ENCODE measurements around the gene SH3BP1.

Gene SH3BP1

GRCh38 chr22:37618072-37618656, 21.3 kb upstream of the SH3BP1 start:
- no peaks in the 10 kb centered on the region for H3K27me3 ChIP-seq (ENCODE audit: insufficient read depth, low read length)
- no peaks in the 10 kb centered on the region for H3K9me3 ChIP-seq (ENCODE audit: insufficient read depth, low read depth, low read length)
- H3K4me1 ChIP-seq (ENCODE audit: insufficient read depth, low read length), result no peaks in the 10 kb centered on the region
- H3K4me3 ChIP-seq (ENCODE audit: low read length), result no peak overlapping the region
- no peak overlapping the region for H3K9ac ChIP-seq (ENCODE audit: low read depth, low read length)
- peaks cover 52% of the 10 kb centered on the region for H3K36me3 ChIP-seq (ENCODE audit: insufficient read depth, low read depth, low read length)
- no peak overlapping the region for H3K27ac ChIP-seq (ENCODE audit: low read length)

- no peak overlapping the region for H3K9ac ChIP-seq (ENCODE audit: low read depth, low read length)
These were observed 20.8 kb upstream of the SH3BP1 start for GRCh38 chr22:37618674-37619073.

GRCh38 chr22:37619991-37620390, 19.5 kb upstream of the SH3BP1 start:
- H3K9ac ChIP-seq (ENCODE audit: low read depth, low read length), result no peak overlapping the region
- H3K36me3 ChIP-seq (ENCODE audit: insufficient read depth, low read depth, low read length), result peaks cover 42% of the 10 kb centered on the region
- no peaks in the 10 kb centered on the region for H3K9me3 ChIP-seq (ENCODE audit: insufficient read depth, low read depth, low read length)
- H3K27ac ChIP-seq (ENCODE audit: low read length), result no peak overlapping the region
- no peak overlapping the region for H3K4me3 ChIP-seq (ENCODE audit: low read length)
- peaks cover 2% of the 10 kb centered on the region; the same call in 1 of the 2 replicates for H3K4me1 ChIP-seq (ENCODE audit: insufficient read depth, low read length)
- no peaks in the 10 kb centered on the region for H3K27me3 ChIP-seq (ENCODE audit: insufficient read depth, low read length)

More at GRCh38 chr22:37618674-37619073, 20.8 kb upstream of the SH3BP1 start:
- Histone ChIP-seq H3K4me1 (ENCODE audit: insufficient read depth, low read length) (peaks cover under 1% of the 10 kb centered on the region; the same call in 1 of the 2 replicates), H3K36me3 (ENCODE audit: insufficient read depth, low read depth, low read length) (peaks cover 50% of the 10 kb centered on the region), H3K4me3 (ENCODE audit: low read length) (no peak overlapping the region), H3K27me3 (ENCODE audit: insufficient read depth, low read length) (no peaks in the 10 kb centered on the region), H3K9me3 (ENCODE audit: insufficient read depth, low read depth, low read length) (no peaks in the 10 kb centered on the region), H3K27ac (ENCODE audit: low read length) (no peak overlapping the region)

DNA sequence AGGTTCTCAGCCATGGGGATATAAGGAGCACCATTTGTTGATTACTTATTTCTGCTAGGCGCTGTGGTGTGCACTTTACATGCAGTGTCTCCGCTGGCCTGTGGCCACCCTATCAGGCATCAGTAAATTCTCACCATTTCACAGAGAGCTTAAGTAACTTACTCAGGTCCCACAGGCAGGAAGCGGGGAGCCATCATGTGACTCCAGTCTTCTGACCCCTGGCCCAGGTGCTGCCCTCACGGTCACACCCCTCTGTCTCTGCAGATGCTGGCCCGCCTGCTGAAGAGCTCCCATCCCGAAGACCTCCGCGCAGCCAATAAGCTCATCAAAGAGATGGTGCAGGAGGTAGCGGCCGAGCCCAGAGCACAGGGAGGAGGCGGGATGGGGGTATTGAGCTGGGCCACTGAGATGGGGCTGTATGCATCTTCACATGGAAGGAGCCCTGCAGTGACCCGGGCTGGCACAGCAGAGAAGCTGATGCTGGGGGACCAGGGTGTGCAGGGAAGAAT, 18.1 kb upstream of the SH3BP1 start:
- peaks cover 47% of the 10 kb centered on the region for H3K36me3 ChIP-seq (ENCODE audit: insufficient read depth, low read depth, low read length)

GRCh38 chr22:37623075-37624016, 16.1 kb upstream of the SH3BP1 start:
- Histone ChIP-seq H3K4me1 (ENCODE audit: insufficient read depth, low read length) (peaks cover 2% of the 10 kb centered on the region; the same call in 1 of the 2 replicates), H3K9ac (ENCODE audit: low read depth, low read length) (peak overlapping the region; percentile 37; the same call in 1 of the 2 replicates), H3K4me3 (ENCODE audit: low read length) (no peak overlapping the region), H3K27ac (ENCODE audit: low read length) (no peak overlapping the region), H3K9me3 (ENCODE audit: insufficient read depth, low read depth, low read length) (no peaks in the 10 kb centered on the region), H3K36me3 (ENCODE audit: insufficient read depth, low read depth, low read length) (peaks cover 32% of the 10 kb centered on the region), H3K27me3 (ENCODE audit: insufficient read depth, low read length) (no peaks in the 10 kb centered on the region)

More for the DNA sequence above, 18.1 kb upstream of the SH3BP1 start:
- Histone ChIP-seq H3K4me1 (ENCODE audit: insufficient read depth, low read length) (peaks cover 2% of the 10 kb centered on the region; the same call in 1 of the 2 replicates), H3K27me3 (ENCODE audit: insufficient read depth, low read length) (no peaks in the 10 kb centered on the region), H3K9me3 (ENCODE audit: insufficient read depth, low read depth, low read length) (no peaks in the 10 kb centered on the region), H3K9ac (ENCODE audit: low read depth, low read length) (no peak overlapping the region), H3K4me3 (ENCODE audit: low read length) (no peak overlapping the region), H3K27ac (ENCODE audit: low read length) (no peak overlapping the region)

DNA sequence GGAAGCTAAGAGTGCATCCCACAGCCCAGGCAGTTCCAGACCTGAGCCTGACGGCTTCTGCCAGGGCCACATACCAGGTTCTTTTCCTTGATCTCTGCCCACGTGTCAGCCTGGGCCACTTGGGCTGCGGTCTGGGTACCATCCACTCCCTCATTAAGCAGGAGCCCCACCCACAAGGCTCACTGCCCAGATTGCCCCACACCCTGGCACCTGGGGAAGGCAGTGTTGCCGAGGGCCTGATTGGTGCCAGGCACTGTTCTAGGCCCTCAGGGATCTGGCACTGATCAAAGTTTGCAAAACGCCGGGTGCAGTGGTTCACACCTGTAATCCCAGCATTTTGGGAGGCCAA, 15.5 kb upstream of the SH3BP1 start:
- Histone ChIP-seq H3K36me3 (ENCODE audit: insufficient read depth, low read depth, low read length) (peaks cover 26% of the 10 kb centered on the region), H3K4me1 (ENCODE audit: insufficient read depth, low read length) (peaks cover 2% of the 10 kb centered on the region; the same call in 1 of the 2 replicates), H3K9me3 (ENCODE audit: insufficient read depth, low read depth, low read length) (no peaks in the 10 kb centered on the region), H3K27ac (ENCODE audit: low read length) (no peak overlapping the region), H3K9ac (ENCODE audit: low read depth, low read length) (peak overlapping the region; percentile 37; the same call in 1 of the 2 replicates), H3K4me3 (ENCODE audit: low read length) (no peak overlapping the region), H3K27me3 (ENCODE audit: insufficient read depth, low read length) (no peaks in the 10 kb centered on the region)

GRCh38 chr22:37624876-37625275, 14.6 kb upstream of the SH3BP1 start:
- Histone ChIP-seq H3K9me3 (ENCODE audit: insufficient read depth, low read depth, low read length) (no peaks in the 10 kb centered on the region), H3K4me3 (ENCODE audit: low read length) (no peak overlapping the region), H3K36me3 (ENCODE audit: insufficient read depth, low read depth, low read length) (peaks cover 26% of the 10 kb centered on the region), H3K9ac (ENCODE audit: low read depth, low read length) (no peak overlapping the region), H3K4me1 (ENCODE audit: insufficient read depth, low read length) (peaks cover 2% of the 10 kb centered on the region; the same call in 1 of the 2 replicates), H3K27ac (ENCODE audit: low read length) (no peak overlapping the region), H3K27me3 (ENCODE audit: insufficient read depth, low read length) (no peaks in the 10 kb centered on the region)

- H3K27ac ChIP-seq (ENCODE audit: low read length), result no peak overlapping the region
- H3K4me3 ChIP-seq (ENCODE audit: low read length), result no peak overlapping the region
- H3K27me3 ChIP-seq (ENCODE audit: insufficient read depth, low read length), result no peaks in the 10 kb centered on the region
- peaks cover 24% of the 10 kb centered on the region for H3K36me3 ChIP-seq (ENCODE audit: insufficient read depth, low read depth, low read length)
- H3K4me1 ChIP-seq (ENCODE audit: insufficient read depth, low read length), result peaks cover 2% of the 10 kb centered on the region; the same call in 1 of the 2 replicates
- H3K9me3 ChIP-seq (ENCODE audit: insufficient read depth, low read depth, low read length), result no peaks in the 10 kb centered on the region
- H3K9ac ChIP-seq (ENCODE audit: low read depth, low read length), result no peak overlapping the region
These were observed 13.7 kb upstream of the SH3BP1 start for GRCh38 chr22:37625737-37626136.

DNA sequence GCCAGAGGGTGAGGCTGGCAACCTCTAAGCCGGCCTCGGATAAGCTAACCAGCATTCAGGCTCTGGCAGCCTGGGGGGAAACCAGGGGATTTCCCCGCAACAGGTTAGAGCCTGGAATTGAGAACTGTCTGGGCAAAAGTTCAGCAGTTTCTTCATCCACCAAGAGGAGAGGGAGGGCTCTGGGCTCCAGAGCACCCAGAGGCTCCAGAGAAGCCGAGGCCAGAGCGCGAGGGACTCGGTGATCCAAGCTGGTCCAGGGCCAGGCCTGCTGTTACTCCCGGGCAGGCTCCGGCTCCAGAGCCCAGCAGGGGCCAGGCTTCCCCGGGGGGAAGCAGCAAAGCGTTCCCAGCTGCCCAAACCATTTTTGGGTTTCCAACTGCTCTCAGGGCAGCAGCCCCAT, 13.3 kb upstream of the SH3BP1 start:
- Histone ChIP-seq H3K9me3 (ENCODE audit: insufficient read depth, low read depth, low read length) (no peaks in the 10 kb centered on the region), H3K9ac (ENCODE audit: low read depth, low read length) (no peak overlapping the region), H3K36me3 (ENCODE audit: insufficient read depth, low read depth, low read length) (peaks cover 22% of the 10 kb centered on the region), H3K27ac (ENCODE audit: low read length) (no peak overlapping the region), H3K4me3 (ENCODE audit: low read length) (no peak overlapping the region), H3K27me3 (ENCODE audit: insufficient read depth, low read length) (no peaks in the 10 kb centered on the region), H3K4me1 (ENCODE audit: insufficient read depth, low read length) (peaks cover 2% of the 10 kb centered on the region; the same call in 1 of the 2 replicates)

- Histone ChIP-seq H3K27ac (ENCODE audit: low read length) (no peak overlapping the region), H3K27me3 (ENCODE audit: insufficient read depth, low read length) (no peaks in the 10 kb centered on the region), H3K4me3 (ENCODE audit: low read length) (no peak overlapping the region), H3K36me3 (ENCODE audit: insufficient read depth, low read depth, low read length) (peaks cover 22% of the 10 kb centered on the region), H3K9ac (ENCODE audit: low read depth, low read length) (no peak overlapping the region), H3K4me1 (ENCODE audit: insufficient read depth, low read length) (peaks cover 2% of the 10 kb centered on the region; the same call in 1 of the 2 replicates), H3K9me3 (ENCODE audit: insufficient read depth, low read depth, low read length) (no peaks in the 10 kb centered on the region)
These were observed 12.9 kb upstream of the SH3BP1 start for GRCh38 chr22:37626556-37627075.

DNA sequence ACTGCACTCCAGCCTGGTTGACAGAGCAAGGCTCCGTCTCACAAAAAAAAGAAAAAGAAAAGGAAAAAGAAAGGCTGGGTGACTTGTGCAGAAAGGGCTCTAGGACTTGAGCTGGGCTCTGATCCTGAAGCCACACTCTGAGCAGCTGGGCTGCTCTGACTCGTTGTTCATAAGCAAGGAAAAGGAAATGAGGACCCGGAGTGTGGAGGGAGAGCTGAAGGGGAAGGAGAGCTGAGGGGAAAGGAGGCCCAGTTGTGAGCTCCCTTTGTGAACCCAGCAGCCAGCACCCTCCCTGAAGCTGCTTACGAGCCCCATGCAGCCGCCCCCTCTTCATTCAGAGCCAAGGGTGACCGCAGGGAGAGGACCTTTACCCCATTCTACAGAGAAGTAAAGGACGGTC, 12.3 kb upstream of the SH3BP1 start:
- Histone ChIP-seq H3K4me1 (ENCODE audit: insufficient read depth, low read length) (peaks cover 2% of the 10 kb centered on the region; the same call in 1 of the 2 replicates), H3K4me3 (ENCODE audit: low read length) (no peak overlapping the region), H3K27me3 (ENCODE audit: insufficient read depth, low read length) (no peaks in the 10 kb centered on the region), H3K36me3 (ENCODE audit: insufficient read depth, low read depth, low read length) (peaks cover 22% of the 10 kb centered on the region), H3K27ac (ENCODE audit: low read length) (no peak overlapping the region), H3K9ac (ENCODE audit: low read depth, low read length) (no peak overlapping the region), H3K9me3 (ENCODE audit: insufficient read depth, low read depth, low read length) (no peaks in the 10 kb centered on the region)

All from iPS-20b (cell line).